HCT116 (cell line): Measurements from ENCODE around the gene CDIP1. TPM values are rescaled to one million over a fixed set of nuclear protein-coding genes. Genes with fewer than 3 reads are reported as not detected.

Source experiments
- ATAC-seq: fragments of 200-7000 bp; cut with Tn5 transposase; 2 replicates; pipeline ENCODE4 v1.9.1; 2020; ENCODE audit warnings: mild to moderate bottlenecking, moderate library complexity
- BruUV-seq: library from RNA; stranded (reverse); fragments of 400-500 nt; replicated peaks from 2 replicates; lab custom pipeline; 2021; lab: Mats Ljungman, UMichigan
- CTCF ChIA-PET: fragments of 300-600 bp; sonication (Branson Sonifier 250); formaldehyde crosslinking; loops from one replicate; lab custom pipeline; 2021; ENCODE audit warnings: antibody characterized with exemption; lab: Charles Lee
- POLR2A ChIA-PET: fragments of 300-600, 350-600 bp; sonication (Branson Sonifier 250); formaldehyde crosslinking; loops from one replicate; lab custom pipeline; 2021; ENCODE audit warnings: antibody characterized with exemption; lab: Charles Lee
- RAD21 ChIA-PET, 2 experiments: fragments of 300-600 bp; sonication (Branson Sonifier 250); formaldehyde crosslinking; loops; one replicate each; lab custom pipeline; 2023; ENCODE audit warnings: low total read pairs in 2 of 2; ENCODE audit not compliant: uncharacterized antibody in 2 of 2, unreplicated experiment in 2 of 2, low non-redundant PET in 1 of 2; lab: Charles Lee
- DNase-seq: peaks from one replicate; pipeline ENCODE4 v3.0.0-alpha.2; 2010; ENCODE audit warnings: low read depth, low spot score
- H2AFZ ChIP-seq: fragments of 200-600 bp; shearing (Covaris generic), sonication (generic); 2 replicates; pipeline ENCODE4 v1.6.1; 2017; ENCODE audit warnings: low read depth, mixed run types, mixed read lengths, antibody characterized with exemption, low read length; ENCODE audit not compliant: poor library complexity, severe bottlenecking
- H3K27ac ChIP-seq: 2 replicates; pipeline ENCODE4 v1.5.1; 2012; ENCODE audit warnings: low read depth, low read length
- H3K27me3 ChIP-seq: fragments of 200-600 bp; sonication (generic); 2 replicates; pipeline ENCODE4 v1.6.1; 2016; ENCODE audit warnings: mixed run types, low read length, mixed read lengths; ENCODE audit not compliant: insufficient read depth
- H3K36me3 ChIP-seq, 2 experiments: fragments of 200-500 bp in 1 of 2; fragments of 200-600 bp in 1 of 2; sonication (Bioruptor generic) in 1 of 2; sonication (generic) in 1 of 2; 2 replicates each; pipeline versions ENCODE4 v1.5.1 to v1.6.1; 2014 to 2016; ENCODE audit warnings: low read length in 2 of 2, inconsistent platforms in 1 of 2, mixed read lengths in 1 of 2, mixed run types in 1 of 2; ENCODE audit not compliant: insufficient read depth in 2 of 2, control insufficient read depth in 1 of 2
- H3K4me1 ChIP-seq, 2 experiments: fragments of 200-600 bp in 1 of 2; sonication (generic) in 1 of 2; 2 replicates each; pipeline versions ENCODE4 v1.5.1 to v1.6.1; 2012 to 2017; ENCODE audit warnings: low read length in 2 of 2, inconsistent platforms in 1 of 2, mild to moderate bottlenecking in 1 of 2, mixed read lengths in 1 of 2, mixed run types in 1 of 2, moderate library complexity in 1 of 2; ENCODE audit not compliant: insufficient read depth in 2 of 2, control insufficient read depth in 1 of 2
- H3K4me2 ChIP-seq: fragments of 200-600 bp; sonication (generic); 2 replicates; pipeline ENCODE4 v1.6.1; 2017; ENCODE audit warnings: mixed run types, low read length, mixed read lengths
- H3K4me3 ChIP-seq, 2 experiments: fragments of 200-600 bp in 1 of 2; sonication (generic) in 1 of 2; replicated peaks in 1 of 2; 2 replicates each; pipeline ENCODE4 v1.5.1; 2011 to 2016; ENCODE audit warnings: low read length in 2 of 2, control low read depth in 1 of 2, low read depth in 1 of 2, mild to moderate bottlenecking in 1 of 2, mixed read lengths in 1 of 2, mixed run types in 1 of 2
- H3K79me2 ChIP-seq: fragments of 200-600 bp; sonication (generic); 2 replicates; pipeline ENCODE4 v1.6.1; 2017; ENCODE audit warnings: mild to moderate bottlenecking, mixed run types, low read length, moderate library complexity, mixed read lengths; ENCODE audit not compliant: insufficient read depth
- H3K9ac ChIP-seq: fragments of 200-600 bp; sonication (generic); 2 replicates; pipeline ENCODE4 v1.6.1; 2016; ENCODE audit warnings: low read length, mixed read lengths
- H3K9me2 ChIP-seq: fragments of 200-600 bp; sonication (generic), shearing (Covaris generic); 2 replicates; pipeline ENCODE4 v1.6.1; 2017; ENCODE audit warnings: mixed run types, mild to moderate bottlenecking, moderate library complexity; ENCODE audit not compliant: insufficient read depth
- H3K9me3 ChIP-seq, 2 experiments: fragments of 200-500 bp in 1 of 2; fragments of 200-600 bp in 1 of 2; sonication (Bioruptor generic) in 1 of 2; sonication (generic) in 1 of 2; 2 replicates each; pipeline ENCODE4 v1.6.1; 2014 to 2017; ENCODE audit warnings: low read length in 2 of 2, mixed read lengths in 2 of 2, inconsistent platforms in 1 of 2, low read depth in 1 of 2, mild to moderate bottlenecking in 1 of 2, mixed run types in 1 of 2, moderate library complexity in 1 of 2; ENCODE audit not compliant: control insufficient read depth in 1 of 2, insufficient read depth in 1 of 2
- H4K20me1 ChIP-seq: fragments of 200-600 bp; sonication (generic), shearing (Covaris generic); 2 replicates; pipeline ENCODE4 v1.6.1; 2017; ENCODE audit warnings: mixed run types, mild to moderate bottlenecking, moderate library complexity; ENCODE audit not compliant: insufficient read depth
- ATF3 ChIP-seq: IDR thresholded peaks from 2 replicates; pipeline ENCODE4 v1.6.1; 2012
- CBX3 ChIP-seq: IDR thresholded peaks from 2 replicates; pipeline ENCODE4 v1.6.1; 2012; ENCODE audit warnings: low read depth
- EGR1 ChIP-seq: IDR thresholded peaks from 2 replicates; pipeline ENCODE4 v1.6.1; 2012; ENCODE audit warnings: low read depth
- ELF1 ChIP-seq: IDR thresholded peaks from 2 replicates; pipeline ENCODE4 v1.6.1; 2012; ENCODE audit warnings: low read depth, borderline replicate concordance
- EZH2 ChIP-seq: fragments of 200-600 bp; sonication (generic); IDR thresholded peaks from 2 replicates; pipeline ENCODE4 v1.6.1; 2017; ENCODE audit warnings: antibody characterized with exemption, mixed run types
- FOSL1 ChIP-seq: IDR thresholded peaks from 2 replicates; pipeline ENCODE4 v1.6.1; 2012; ENCODE audit warnings: low read depth
- JUND ChIP-seq: IDR thresholded peaks from 2 replicates; pipeline ENCODE4 v1.6.1; 2012
- MAX ChIP-seq: IDR thresholded peaks from 2 replicates; pipeline ENCODE4 v1.6.1; 2012
- POLR2AphosphoS5 ChIP-seq: IDR thresholded peaks from 2 replicates; pipeline ENCODE4 v1.6.1; 2011; ENCODE audit warnings: mild to moderate bottlenecking, low read depth, low read length, moderate library complexity
- SP1 ChIP-seq: IDR thresholded peaks from 2 replicates; pipeline ENCODE4 v1.6.1; 2012; ENCODE audit warnings: low read depth
- SRF ChIP-seq: IDR thresholded peaks from 2 replicates; pipeline ENCODE4 v1.6.1; 2012; ENCODE audit warnings: low read depth
- TCF7L2 ChIP-seq: IDR thresholded peaks from 2 replicates; pipeline ENCODE4 v1.7.0; 2011; ENCODE audit warnings: borderline replicate concordance, inconsistent platforms; ENCODE audit not compliant: insufficient read depth, insufficient read length; ENCODE audit errors: extremely low read depth
- YY1 ChIP-seq: IDR thresholded peaks from 2 replicates; pipeline ENCODE4 v1.6.1; 2011; ENCODE audit warnings: low read length, low read depth, moderate library complexity, mild to moderate bottlenecking; ENCODE audit not compliant: insufficient replicate concordance; ENCODE audit errors: extremely low read depth
- ZFX ChIP-seq: fragments of 450-650 bp; IDR thresholded peaks from 2 replicates; pipeline ENCODE4 v1.6.1; 2017
- ZNF274 ChIP-seq: fragments of 200-500 bp; sonication (Bioruptor generic); IDR thresholded peaks from 2 replicates; pipeline ENCODE4 v1.6.1; 2014; ENCODE audit warnings: mild to moderate bottlenecking, low read depth, low read length, inconsistent platforms
- intact Hi-C: fragments of 100-400 bp; cut with micrococcal nuclease; formaldehyde crosslinking; loops from 2 replicates; pipeline ENCODE4 v1.10.0; 2022
- total RNA-seq: library from RNA; stranded (reverse); gene quantifications from one replicate; pipeline ENCODE4 v1.2.1, GENCODE V29; 2021; ENCODE audit not compliant: unreplicated experiment
- TF ChIP-seq, protein P1 (sequence below): IDR thresholded peaks from 2 replicates; pipeline ENCODE4 v1.6.1; 2011; ENCODE audit warnings: mild to moderate bottlenecking, low read length, moderate library complexity; ENCODE audit not compliant: insufficient replicate concordance; ENCODE audit errors: extremely low read depth
- TF ChIP-seq, protein P2 (sequence below): IDR thresholded peaks from 2 replicates; pipeline ENCODE4 v1.6.1; 2012; ENCODE audit warnings: low read depth
- TF ChIP-seq, protein P3 (sequence below), 3 experiments: fragments of 200-600 bp in 1 of 3; sonication (generic) in 1 of 3; IDR thresholded peaks in 2 of 3; conservative IDR thresholded peaks in 1 of 3; 2 replicates each; pipeline ENCODE4 v1.5.1; 2012 to 2017; ENCODE audit warnings: low read depth in 2 of 3, low read length in 2 of 3, antibody characterized with exemption in 1 of 3, borderline replicate concordance in 1 of 3, control low read depth in 1 of 3, mild to moderate bottlenecking in 1 of 3, mixed read lengths in 1 of 3, mixed run types in 1 of 3, moderate library complexity in 1 of 3; ENCODE audit not compliant: insufficient read depth in 1 of 3

Gene CDIP1
- total RNA-seq, 1 experiment from 2014 or later = 7.2 TPM

GRCh38 chr16:4556580-4556979, 18.0 kb upstream of the CDIP1 start:
- CTCF ChIA-PET = no interaction called here
- no peaks in the 10 kb centered on the region for H4K20me1 ChIP-seq
- H3K9me2 ChIP-seq = no peaks in the 10 kb centered on the region
- no peaks in the 10 kb centered on the region for H3K36me3 ChIP-seq
- no peak for ATAC-seq
- RAD21 ChIA-PET = no interaction called here
- no peak overlapping the region for H3K27ac ChIP-seq
- no TSS peak for BruUV-seq
- H3K4me3 ChIP-seq = no peak overlapping the region
- POLR2A ChIA-PET = no interaction called here
- peaks cover 0 to 3% of the 10 kb centered on the region in 2 experiments; a peak in 1 of 4 replicates for H3K4me1 ChIP-seq
- no peaks in the 10 kb centered on the region for H3K27me3 ChIP-seq
- DNase-seq = no peak
- H3K79me2 ChIP-seq = no peaks in the 10 kb centered on the region
- no peak overlapping the region for H3K9ac ChIP-seq
- no peak overlapping the region for H3K4me2 ChIP-seq
- H3K9me3 ChIP-seq = no peaks in the 10 kb centered on the region
- intact Hi-C loops = no loop called here
- H2AFZ ChIP-seq = no peak overlapping the region
- no peak for TF ChIP-seq SRF
- TF ChIP-seq, protein P1, sequence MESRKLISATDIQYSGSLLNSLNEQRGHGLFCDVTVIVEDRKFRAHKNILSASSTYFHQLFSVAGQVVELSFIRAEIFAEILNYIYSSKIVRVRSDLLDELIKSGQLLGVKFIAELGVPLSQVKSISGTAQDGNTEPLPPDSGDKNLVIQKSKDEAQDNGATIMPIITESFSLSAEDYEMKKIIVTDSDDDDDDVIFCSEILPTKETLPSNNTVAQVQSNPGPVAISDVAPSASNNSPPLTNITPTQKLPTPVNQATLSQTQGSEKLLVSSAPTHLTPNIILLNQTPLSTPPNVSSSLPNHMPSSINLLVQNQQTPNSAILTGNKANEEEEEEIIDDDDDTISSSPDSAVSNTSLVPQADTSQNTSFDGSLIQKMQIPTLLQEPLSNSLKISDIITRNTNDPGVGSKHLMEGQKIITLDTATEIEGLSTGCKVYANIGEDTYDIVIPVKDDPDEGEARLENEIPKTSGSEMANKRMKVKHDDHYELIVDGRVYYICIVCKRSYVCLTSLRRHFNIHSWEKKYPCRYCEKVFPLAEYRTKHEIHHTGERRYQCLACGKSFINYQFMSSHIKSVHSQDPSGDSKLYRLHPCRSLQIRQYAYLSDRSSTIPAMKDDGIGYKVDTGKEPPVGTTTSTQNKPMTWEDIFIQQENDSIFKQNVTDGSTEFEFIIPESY = no peak
- TF ChIP-seq ELF1 = no peak
- no peak for TF ChIP-seq EZH2
- TF ChIP-seq SP1 = no peak
- TF ChIP-seq, protein P2, sequence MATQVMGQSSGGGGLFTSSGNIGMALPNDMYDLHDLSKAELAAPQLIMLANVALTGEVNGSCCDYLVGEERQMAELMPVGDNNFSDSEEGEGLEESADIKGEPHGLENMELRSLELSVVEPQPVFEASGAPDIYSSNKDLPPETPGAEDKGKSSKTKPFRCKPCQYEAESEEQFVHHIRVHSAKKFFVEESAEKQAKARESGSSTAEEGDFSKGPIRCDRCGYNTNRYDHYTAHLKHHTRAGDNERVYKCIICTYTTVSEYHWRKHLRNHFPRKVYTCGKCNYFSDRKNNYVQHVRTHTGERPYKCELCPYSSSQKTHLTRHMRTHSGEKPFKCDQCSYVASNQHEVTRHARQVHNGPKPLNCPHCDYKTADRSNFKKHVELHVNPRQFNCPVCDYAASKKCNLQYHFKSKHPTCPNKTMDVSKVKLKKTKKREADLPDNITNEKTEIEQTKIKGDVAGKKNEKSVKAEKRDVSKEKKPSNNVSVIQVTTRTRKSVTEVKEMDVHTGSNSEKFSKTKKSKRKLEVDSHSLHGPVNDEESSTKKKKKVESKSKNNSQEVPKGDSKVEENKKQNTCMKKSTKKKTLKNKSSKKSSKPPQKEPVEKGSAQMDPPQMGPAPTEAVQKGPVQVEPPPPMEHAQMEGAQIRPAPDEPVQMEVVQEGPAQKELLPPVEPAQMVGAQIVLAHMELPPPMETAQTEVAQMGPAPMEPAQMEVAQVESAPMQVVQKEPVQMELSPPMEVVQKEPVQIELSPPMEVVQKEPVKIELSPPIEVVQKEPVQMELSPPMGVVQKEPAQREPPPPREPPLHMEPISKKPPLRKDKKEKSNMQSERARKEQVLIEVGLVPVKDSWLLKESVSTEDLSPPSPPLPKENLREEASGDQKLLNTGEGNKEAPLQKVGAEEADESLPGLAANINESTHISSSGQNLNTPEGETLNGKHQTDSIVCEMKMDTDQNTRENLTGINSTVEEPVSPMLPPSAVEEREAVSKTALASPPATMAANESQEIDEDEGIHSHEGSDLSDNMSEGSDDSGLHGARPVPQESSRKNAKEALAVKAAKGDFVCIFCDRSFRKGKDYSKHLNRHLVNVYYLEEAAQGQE = no peak
- no peak for TF ChIP-seq POLR2AphosphoS5
- no peak for TF ChIP-seq TCF7L2
- TF ChIP-seq YY1 = no peak
- TF ChIP-seq FOSL1 = no peak
- no peak for TF ChIP-seq CBX3
- TF ChIP-seq JUND = no peak
- no peak for TF ChIP-seq ZNF274
- TF ChIP-seq EGR1 = no peak
- no peak for TF ChIP-seq ZFX
- TF ChIP-seq MAX = no peak
- no peak for TF ChIP-seq ATF3
- TF ChIP-seq, protein P3, sequence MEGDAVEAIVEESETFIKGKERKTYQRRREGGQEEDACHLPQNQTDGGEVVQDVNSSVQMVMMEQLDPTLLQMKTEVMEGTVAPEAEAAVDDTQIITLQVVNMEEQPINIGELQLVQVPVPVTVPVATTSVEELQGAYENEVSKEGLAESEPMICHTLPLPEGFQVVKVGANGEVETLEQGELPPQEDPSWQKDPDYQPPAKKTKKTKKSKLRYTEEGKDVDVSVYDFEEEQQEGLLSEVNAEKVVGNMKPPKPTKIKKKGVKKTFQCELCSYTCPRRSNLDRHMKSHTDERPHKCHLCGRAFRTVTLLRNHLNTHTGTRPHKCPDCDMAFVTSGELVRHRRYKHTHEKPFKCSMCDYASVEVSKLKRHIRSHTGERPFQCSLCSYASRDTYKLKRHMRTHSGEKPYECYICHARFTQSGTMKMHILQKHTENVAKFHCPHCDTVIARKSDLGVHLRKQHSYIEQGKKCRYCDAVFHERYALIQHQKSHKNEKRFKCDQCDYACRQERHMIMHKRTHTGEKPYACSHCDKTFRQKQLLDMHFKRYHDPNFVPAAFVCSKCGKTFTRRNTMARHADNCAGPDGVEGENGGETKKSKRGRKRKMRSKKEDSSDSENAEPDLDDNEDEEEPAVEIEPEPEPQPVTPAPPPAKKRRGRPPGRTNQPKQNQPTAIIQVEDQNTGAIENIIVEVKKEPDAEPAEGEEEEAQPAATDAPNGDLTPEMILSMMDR (IDR thresholded peaks at IDR 0.05 in 2 of 3, conservative IDR thresholded peaks at IDR 0.05 in 1 of 3; ENCODE audit: borderline replicate concordance in 1 of 3, insufficient read depth in 1 of 3, low read depth in 2 of 3, low read length in 2 of 3) = no peak
- TF ChIP-seq, all 23 proteins: peak for 0
